NCI-H1694 treated with DMSO at 0.1 percent for 48 hours (cell line): ENCODE data around the gene CTNNA3.
"Not testable (repeated sequence)": the region's sequence is repeated elsewhere in the genome, so short reads cannot be mapped to it uniquely, and the experiment has no call there.

Experiments
- DNase-seq: peaks from one replicate; lab custom pipeline; 2025; lab: John Stamatoyannopoulos, UW

The CTNNA3 gene

DNA sequence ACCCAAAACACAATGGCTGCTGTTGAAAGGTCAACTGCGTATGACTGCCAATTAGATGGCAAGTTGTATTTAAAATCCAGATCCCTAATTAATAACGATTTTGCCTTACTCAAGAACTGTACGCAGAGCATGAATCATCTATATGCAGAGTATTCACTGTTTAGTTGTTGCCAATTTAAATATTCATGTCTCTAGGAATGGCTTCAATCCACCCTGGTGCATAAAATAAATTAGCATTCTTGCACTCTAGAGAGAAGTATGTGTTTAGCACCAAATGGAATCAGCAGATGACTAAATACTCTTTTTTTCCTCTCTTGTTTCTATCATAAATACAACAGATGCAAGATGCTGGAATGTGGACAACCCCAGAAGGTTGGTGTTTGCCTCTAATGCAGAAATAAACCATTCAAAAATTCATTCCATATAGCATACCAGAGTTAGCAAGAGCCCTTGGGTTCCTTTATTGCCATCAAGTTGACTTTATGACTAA lies 449.9 kb downstream of the CTNNA3 start:
- DNase-seq = no peak

GRCh38 chr10:67242528-67242927 lies 453.5 kb downstream of the CTNNA3 start:
- DNase-seq = no peak

GRCh38 chr10:67241451-67241850 lies 454.5 kb downstream of the CTNNA3 start:
- DNase-seq = no peak

DNA sequence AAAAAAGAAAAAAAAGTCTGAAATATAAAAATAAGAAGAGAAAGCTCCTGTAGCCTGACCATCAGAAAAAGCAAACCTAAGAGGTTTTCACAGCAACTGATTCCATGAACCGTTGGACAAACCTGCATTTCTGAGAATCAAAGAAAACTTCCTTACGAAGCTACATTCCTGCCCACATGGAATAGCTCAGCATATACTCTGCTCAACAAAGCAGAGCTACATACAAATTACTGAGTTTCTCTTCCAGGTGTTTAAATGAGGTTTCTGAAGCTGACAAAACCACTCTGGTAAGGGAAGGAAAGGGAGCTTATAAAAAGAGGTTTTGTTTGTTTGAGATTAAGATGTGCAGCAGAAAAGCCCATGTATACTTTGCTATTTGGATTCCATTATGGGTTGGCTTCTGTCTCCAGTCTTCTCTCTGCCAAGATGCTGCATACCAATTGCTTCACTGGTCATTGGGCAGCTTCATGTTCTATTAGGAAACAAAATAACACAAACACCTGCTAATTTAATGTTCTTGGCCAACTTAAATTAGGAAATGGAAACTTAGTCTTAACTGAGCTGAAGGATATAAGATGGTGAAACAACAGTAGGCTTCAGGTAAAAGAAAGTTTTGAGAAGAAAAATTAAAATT lies 456.0 kb downstream of the CTNNA3 start:
- no peak for DNase-seq

DNA sequence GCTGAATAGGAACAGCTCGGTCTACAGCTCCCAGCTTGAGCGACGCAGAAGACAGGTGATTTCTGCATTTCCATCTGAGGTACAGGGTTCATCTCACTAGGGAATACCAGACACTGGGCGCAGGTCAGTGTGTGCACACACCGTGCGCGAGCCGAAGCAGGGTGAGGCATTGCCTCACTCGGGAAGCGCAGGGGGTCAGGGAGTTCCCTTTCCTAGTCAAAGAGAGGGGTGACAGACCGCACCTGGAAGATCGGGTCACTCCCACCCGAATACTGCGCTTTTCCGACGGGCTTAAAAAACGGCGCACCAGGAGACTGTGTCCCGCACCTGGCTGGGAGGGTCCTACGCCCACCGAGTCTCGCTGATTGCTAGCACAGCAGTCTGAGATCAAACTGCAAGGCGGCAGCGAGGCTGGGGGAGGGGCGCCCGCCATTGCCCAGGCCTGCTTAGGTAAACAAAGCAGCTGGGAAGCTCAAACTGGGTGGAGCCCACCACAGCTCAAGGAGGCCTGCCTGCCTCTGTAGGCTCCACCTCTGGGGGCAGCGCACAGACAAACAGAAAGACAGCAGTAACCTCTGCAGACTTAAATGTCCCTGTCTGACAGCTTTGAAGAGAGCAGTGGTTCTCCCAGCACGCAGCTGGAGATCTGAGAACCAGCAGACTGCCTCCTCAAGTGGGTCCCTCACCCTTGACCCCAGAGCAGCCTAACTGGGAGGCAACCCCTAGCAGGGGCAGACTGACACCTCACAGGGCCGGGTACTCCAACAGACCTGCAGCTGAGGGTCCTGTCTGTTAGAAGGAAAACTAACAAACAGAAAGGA lies 465.1 kb downstream of the CTNNA3 start:
- DNase-seq = not testable (repeated sequence)

DNA sequence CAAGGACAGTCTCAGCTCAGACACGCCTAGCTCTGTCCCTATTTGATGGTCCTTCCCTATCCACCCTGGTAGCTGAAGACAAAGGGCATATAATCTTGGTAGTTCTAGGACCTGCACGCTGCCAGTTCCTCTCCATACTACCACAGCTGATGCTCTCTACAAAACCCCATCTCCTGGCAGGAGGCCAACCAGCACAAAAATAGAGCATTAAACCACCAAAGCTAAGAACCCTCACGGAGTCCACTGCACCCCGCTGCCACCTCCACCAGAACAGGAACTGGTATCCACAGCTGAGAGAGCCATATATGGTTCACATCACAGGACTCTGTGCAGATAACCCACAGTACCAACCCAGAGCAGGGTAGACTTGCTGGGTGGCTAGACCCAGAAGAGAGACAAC lies 470.8 kb downstream of the CTNNA3 start:
- no peak for DNase-seq

DNA sequence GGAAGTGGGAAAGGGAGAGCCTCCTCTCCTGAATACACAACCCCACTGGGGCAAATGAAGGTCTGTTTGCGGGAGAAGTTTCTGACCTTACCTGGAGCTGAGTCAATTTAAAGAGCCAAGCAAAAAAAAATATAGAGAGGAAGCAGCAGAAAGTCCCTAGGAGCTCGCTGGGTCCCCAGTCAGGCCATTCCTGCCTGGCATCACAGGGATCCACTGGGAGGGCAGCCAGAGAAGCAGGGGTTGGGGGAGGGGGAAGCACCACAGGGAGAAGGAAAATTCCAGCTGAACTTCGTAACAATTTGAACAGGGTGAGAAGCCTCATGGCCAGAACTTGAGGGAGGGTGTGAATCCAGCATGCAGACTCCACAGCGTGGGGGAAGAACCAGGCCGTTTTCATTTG lies 471.4 kb downstream of the CTNNA3 start:
- DNase-seq = no peak

DNA sequence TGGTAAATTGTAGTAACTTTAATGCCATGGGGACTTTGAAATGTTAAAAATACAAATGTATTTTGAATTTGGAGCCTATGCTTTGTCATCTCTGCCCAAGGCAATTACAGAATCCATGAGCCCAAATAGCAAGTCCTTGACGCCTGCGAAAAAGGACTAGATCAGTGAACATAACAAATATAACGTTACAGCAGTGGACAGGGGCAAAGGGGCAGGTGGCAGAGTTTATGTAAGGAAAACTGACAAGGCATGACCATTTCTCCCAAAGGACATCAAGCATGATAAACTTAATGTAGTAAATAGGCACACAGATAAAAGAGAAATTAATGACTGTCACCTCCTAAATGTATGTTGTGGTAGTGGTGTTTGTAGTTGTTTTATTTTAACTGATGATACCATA lies 473.1 kb downstream of the CTNNA3 start:
- no peak for DNase-seq

DNA sequence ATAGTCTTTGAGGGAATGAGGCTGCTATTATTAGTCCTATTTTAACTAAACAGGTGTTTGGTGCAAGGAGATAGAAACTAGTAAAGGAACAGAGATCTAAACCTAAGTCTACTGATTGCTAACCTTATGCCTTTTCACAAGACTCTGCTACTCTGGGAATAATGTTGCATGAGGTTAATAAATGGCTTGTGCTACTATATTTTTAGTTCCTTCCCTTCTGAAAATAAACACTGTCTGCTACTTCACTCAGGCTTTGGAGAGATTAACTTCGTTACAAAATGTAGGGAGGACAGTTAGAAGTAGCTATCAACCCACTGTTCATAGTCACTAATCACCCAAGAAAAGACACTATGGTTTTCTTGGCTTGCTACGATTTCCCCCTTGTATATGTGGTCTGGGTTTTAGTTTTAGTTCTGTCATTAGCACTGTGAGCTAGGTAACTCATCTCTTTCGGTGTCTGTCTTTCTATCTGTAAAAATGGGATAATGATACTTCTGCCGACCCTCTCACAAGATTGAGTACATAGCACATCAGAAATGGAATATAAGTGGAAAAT lies 474.0 kb downstream of the CTNNA3 start:
- no peak for DNase-seq

DNA sequence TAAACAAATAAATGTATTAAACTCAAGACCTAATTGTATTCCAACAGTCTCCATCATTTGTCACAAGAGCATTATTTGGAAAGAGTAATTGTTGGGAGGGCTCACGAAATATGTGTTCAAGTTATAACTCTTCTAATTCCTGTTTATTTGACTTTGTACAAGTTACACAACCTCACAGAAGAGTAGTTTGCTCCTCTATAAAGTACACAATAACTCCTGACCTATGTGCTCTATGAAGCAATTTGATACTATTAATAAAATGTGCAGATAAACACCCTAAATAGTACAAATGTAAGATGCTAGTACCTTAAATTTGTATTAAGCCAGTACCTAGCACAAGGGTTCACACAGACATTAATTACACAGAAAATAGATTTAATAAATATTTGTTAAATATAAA lies 484.3 kb downstream of the CTNNA3 start:
- no peak for DNase-seq

DNA sequence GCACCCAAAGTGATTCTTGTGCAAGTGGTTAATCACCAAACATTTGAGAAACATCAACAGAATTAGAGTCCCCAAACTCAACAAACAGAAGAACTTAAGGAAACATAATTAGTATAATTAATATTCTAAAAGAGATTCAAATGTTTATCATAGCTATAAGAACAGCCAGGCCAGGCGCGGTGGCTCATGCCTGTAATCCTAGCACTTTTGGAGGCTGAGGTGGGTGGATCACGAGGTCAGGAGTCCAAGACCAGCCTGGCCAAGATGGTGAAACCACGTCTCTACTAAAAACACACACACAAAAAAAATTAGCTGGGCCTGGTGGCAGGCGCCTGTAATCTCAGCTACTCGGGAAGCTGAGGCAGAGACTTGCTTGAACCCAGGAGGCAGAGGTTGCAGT lies 488.1 kb downstream of the CTNNA3 start:
- not testable (repeated sequence) for DNase-seq

DNA sequence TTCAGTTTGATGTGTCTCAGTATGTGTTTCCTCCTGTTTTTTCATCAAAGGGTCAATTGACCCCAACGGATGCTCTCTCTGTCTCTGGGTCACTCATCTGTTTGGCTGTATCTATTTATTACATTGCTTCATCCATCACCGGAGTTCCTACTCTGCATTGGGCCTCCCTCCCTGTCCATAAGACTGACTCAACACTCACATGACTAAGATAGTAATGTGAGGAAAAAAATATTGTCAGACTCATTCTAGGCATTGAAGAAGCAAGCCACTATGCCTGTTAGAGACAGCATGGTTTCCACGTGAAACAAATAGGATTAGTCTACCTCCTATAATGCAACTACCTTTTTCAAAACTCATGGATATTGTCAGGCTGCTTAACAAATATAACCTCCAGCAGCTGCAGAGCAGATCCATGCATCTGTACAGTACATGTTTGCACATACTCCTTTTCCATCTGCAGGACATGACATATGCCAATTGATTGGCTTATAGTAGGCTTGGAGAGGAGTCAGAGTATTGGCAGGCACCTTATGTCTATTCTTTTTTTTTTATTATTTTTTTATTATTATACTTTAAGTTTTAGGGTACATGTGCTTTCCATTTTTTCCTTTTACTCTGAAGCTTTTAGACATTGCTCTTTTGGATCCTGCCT lies 495.0 kb downstream of the CTNNA3 start:
- no peak for DNase-seq

DNA sequence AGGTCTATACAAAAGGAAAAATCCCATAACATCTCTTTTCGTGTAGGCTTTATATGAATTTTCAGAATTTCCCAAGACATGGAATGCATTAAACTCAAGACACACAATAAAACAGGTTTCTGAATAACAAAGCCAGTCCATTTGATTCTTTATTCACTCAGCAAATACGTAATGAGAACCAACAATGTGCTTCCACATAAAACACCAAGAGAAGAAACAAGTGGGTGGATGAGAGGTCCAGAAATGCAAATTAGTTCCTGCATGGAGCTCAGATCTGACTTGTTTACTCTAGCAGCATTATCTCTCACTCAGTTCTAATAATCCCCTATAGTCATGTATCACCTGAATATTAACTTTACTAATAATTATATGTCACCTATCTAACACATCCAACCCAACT lies 520.6 kb downstream of the CTNNA3 start:
- no peak for DNase-seq

DNA sequence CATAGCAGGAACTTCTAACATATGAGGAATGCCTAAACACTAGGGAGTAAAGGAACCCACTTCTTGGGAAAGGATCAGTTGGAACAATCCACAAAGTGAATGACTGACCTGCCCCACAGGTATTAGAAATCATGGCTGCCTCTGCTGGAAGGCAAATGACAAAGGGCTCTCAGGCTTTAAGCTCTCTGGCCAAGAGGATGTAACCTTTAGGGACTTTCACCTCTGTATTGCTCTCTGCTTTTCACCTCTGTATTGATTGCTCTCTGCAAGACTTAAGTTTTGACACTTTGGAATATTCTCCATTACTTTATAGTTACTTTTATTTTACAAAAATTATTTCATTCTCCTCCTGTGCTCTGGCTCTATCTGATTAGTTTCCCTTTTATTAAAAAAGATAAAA lies 522.2 kb downstream of the CTNNA3 start:
- DNase-seq = no peak

GRCh38 chr10:67171970-67172369 lies 524.0 kb downstream of the CTNNA3 start:
- DNase-seq = no peak

DNA sequence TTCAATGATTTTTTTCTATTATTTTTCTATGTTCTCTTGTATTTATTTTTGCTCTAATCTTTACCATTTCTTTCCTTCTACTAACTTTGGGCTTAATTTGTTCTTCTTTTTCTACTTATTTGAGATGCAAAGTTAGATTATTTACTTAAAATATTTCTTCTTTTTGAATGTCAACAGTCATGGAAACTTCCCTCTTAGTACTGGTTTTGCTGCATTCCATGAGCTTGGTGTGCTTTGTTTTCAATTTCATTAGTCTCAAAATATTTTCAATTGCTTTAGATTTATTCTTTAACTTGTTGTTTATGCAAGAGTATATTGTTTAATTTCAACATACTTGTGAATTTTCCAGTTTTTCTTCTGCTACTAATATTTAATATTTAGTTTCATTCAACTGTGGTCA lies 539.8 kb downstream of the CTNNA3 start:
- DNase-seq = no peak

GRCh38 chr10:67151471-67151870 lies 544.5 kb downstream of the CTNNA3 start:
- DNase-seq = no peak

DNA sequence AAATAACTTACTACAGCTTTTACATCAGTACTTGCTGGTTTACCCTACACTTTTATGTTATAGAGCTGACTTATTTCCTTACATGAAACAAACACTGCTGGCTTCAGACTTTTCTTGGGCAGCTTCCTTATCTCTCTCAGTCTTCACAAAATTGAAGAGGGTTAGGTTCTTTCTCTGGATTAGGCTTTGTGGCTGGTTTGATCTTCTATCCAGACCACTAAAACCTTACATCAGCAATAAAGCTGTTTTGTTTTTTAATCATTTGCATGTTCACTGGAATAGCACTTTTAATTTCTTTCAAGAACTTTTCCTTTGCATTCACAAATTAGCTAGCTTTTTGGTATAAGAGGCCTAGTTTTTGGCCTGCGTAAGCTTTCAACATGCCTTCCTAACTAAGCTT lies 551.5 kb downstream of the CTNNA3 start:
- DNase-seq = no peak

- no peak for DNase-seq
Measured at GRCh38 chr10:67141300-67141699, 554.7 kb downstream of the CTNNA3 start.

DNA sequence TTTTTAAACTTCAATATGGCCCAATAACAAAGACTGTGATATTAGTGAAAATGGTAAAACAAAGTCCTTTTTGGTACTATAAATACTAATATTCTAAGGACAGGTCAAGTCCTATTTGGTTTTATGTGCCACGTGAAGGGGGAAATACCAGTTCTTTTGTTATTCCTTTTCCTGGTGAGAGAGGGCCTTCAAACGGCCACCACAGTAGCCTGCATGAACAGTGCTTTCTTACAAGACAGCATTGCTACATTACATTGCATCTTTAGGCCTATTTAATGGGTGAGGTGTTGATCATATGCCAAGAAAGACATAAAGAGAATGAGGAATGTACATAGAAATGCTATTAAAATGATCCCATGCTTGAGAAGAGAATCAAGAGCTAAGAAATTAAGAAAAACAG lies 555.4 kb downstream of the CTNNA3 start:
- DNase-seq = no peak

DNA sequence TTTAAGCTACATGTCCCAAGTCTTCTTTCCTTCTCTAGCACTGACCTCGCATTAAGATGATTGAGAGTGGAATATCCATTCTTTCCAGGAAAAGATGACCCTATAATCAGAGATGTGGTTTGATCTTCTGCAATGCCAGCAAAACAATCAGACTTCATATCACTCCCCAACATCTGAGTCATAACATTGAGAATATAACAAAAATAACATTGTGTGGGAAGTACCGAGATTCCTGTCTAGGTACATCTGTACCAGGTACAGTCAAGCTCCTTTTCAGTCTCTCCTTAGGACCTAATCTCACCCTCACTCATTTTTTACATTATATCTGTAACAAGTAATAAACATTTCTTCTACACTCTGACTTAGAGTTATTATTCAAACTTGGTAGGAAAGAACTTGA lies 568.6 kb downstream of the CTNNA3 start:
- no peak for DNase-seq

GRCh38 chr10:67119651-67120050 lies 576.3 kb downstream of the CTNNA3 start:
- no peak for DNase-seq

DNA sequence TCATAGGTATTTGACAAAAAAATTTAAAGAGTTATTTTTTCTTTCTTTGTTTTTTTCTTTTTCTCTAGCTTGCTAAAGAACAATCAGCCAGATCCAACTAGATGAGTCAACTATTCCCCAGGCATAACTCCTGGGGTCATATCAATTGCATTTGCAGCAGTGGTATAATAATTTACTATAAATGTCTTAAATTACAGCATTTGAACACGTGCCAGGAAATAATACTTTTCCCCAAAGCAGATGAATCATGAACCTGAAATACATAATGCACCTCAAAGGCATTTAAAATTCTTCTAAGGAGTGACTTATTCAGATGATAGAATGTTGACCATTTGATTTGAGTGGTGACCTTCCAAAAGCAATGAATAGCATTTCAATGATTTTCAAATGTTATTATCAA lies 580.0 kb downstream of the CTNNA3 start:
- no peak for DNase-seq
